ENCODE data around the gene TM4SF1.

GRCh38 chr3:149397528-149397927 is 20.1 kb upstream of the TM4SF1 start:
- no peak for TF ChIP-seq CTCF (conservative IDR thresholded peaks at IDR 0.05)
- TF ChIP-seq ZFX (IDR thresholded peaks at IDR 0.05) = no peak
